HL-60 (cell line): Measurements from ENCODE around the gene MDP1.

Experiments
- POLR2AphosphoS5 ChIP-seq: IDR thresholded peaks from 2 replicates; pipeline ENCODE4 v1.6.1; 2012; ENCODE audit warnings: low read depth
- SPI1 ChIP-seq: IDR thresholded peaks from 2 replicates; pipeline ENCODE4 v1.6.1; 2012; ENCODE audit warnings: low read depth, mild to moderate bottlenecking, borderline replicate concordance
- TF ChIP-seq, protein P1 (sequence below): IDR thresholded peaks from one replicate; pipeline ENCODE4 v1.5.1; 2011; ENCODE audit warnings: low read length, control low read depth, inconsistent platforms; ENCODE audit not compliant: insufficient read depth
- TF ChIP-seq, protein P2 (sequence below): IDR thresholded peaks from 2 replicates; pipeline ENCODE4 v1.6.1; 2012; ENCODE audit warnings: low read depth; ENCODE audit not compliant: insufficient replicate concordance

DNA sequence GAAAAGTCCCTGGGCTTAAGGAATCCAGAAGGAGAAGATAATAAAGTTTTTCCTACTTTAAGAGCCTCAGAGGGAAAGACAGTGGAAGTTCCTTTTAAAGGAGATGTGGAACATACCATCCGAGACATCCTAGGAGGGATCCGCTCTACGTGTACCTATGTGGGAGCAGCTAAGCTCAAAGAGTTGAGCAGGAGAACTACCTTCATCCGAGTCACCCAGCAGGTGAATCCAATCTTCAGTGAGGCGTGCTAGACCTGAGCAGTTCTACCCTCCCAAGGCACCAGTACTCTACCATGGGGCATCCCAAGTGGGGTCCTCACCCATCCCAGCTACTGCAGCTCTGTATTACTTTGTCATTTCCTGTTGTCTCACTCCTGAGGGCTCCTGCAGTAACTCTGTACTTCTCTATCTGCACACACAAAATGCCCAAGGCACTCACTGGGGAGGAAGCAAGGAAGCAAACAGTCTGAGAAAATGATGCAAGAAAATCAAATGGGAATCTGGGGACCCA lies 22.7 kb upstream of the MDP1 start:
- TF ChIP-seq, protein P1, sequence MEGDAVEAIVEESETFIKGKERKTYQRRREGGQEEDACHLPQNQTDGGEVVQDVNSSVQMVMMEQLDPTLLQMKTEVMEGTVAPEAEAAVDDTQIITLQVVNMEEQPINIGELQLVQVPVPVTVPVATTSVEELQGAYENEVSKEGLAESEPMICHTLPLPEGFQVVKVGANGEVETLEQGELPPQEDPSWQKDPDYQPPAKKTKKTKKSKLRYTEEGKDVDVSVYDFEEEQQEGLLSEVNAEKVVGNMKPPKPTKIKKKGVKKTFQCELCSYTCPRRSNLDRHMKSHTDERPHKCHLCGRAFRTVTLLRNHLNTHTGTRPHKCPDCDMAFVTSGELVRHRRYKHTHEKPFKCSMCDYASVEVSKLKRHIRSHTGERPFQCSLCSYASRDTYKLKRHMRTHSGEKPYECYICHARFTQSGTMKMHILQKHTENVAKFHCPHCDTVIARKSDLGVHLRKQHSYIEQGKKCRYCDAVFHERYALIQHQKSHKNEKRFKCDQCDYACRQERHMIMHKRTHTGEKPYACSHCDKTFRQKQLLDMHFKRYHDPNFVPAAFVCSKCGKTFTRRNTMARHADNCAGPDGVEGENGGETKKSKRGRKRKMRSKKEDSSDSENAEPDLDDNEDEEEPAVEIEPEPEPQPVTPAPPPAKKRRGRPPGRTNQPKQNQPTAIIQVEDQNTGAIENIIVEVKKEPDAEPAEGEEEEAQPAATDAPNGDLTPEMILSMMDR, result no peak
- no peak for TF ChIP-seq POLR2AphosphoS5
- TF ChIP-seq, protein P2, sequence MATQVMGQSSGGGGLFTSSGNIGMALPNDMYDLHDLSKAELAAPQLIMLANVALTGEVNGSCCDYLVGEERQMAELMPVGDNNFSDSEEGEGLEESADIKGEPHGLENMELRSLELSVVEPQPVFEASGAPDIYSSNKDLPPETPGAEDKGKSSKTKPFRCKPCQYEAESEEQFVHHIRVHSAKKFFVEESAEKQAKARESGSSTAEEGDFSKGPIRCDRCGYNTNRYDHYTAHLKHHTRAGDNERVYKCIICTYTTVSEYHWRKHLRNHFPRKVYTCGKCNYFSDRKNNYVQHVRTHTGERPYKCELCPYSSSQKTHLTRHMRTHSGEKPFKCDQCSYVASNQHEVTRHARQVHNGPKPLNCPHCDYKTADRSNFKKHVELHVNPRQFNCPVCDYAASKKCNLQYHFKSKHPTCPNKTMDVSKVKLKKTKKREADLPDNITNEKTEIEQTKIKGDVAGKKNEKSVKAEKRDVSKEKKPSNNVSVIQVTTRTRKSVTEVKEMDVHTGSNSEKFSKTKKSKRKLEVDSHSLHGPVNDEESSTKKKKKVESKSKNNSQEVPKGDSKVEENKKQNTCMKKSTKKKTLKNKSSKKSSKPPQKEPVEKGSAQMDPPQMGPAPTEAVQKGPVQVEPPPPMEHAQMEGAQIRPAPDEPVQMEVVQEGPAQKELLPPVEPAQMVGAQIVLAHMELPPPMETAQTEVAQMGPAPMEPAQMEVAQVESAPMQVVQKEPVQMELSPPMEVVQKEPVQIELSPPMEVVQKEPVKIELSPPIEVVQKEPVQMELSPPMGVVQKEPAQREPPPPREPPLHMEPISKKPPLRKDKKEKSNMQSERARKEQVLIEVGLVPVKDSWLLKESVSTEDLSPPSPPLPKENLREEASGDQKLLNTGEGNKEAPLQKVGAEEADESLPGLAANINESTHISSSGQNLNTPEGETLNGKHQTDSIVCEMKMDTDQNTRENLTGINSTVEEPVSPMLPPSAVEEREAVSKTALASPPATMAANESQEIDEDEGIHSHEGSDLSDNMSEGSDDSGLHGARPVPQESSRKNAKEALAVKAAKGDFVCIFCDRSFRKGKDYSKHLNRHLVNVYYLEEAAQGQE, result no peak
- TF ChIP-seq SPI1, result no peak
